Measurements from ENCODE around the gene NFATC2. TPM values are rescaled to one million over a fixed set of nuclear protein-coding genes. Genes with fewer than 3 reads are reported as not detected.

Gene NFATC2
- total and polyA plus RNA-seq, 2 experiments from 2014 or later: 0.52 to 0.59 TPM

GRCh38 chr20:51567622-51568021 lies 25.1 kb upstream of the NFATC2 start:
- no peak overlapping the region for H2AFZ ChIP-seq
- H3K27ac ChIP-seq (ENCODE audit: low read depth): no peak overlapping the region
- H3K4me1 ChIP-seq (ENCODE audit: insufficient read depth): peaks cover 10% of the 10 kb centered on the region
- no peaks in the 10 kb centered on the region for H3K36me3 Mint-ChIP-seq (ENCODE audit: low read depth)
- H3K27ac Mint-ChIP-seq: no peak overlapping the region
- DNase-seq (ENCODE audit: low spot score) (no peak), ATAC-seq (no peak)
- H3K27me3 Mint-ChIP-seq (ENCODE audit: insufficient read depth, low read depth, poor library complexity): peaks cover 26% of the 10 kb centered on the region
- no peak overlapping the region for H3K4me3 ChIP-seq
- H3K36me3 ChIP-seq (ENCODE audit: insufficient read depth): no peaks in the 10 kb centered on the region
- H4K20me1 ChIP-seq (replicated peaks; ENCODE audit: insufficient read depth): no peaks in the 10 kb centered on the region
- H3K4me1 Mint-ChIP-seq: peaks cover 15% of the 10 kb centered on the region
- H3K4me3 Mint-ChIP-seq: no peak overlapping the region
- H3K4me2 ChIP-seq: no peak overlapping the region
- peaks cover 25% of the 10 kb centered on the region for H3K27me3 ChIP-seq (ENCODE audit: insufficient read depth)
- TF ChIP-seq ZNF114 (CRISPR knock-in tag; IDR thresholded peaks at IDR 0.05) (no peak), ETS1 (IDR thresholded peaks at IDR 0.05) (no peak), POLR2AphosphoS5 (IDR thresholded peaks at IDR 0.05; ENCODE audit: low read depth) (no peak), JUNB (IDR thresholded peaks at IDR 0.05; ENCODE audit: unreplicated experiment) (no peak), REST (IDR thresholded peaks at IDR 0.05; ENCODE audit: unreplicated experiment) (no peak)
- H3F3A ChIP-seq (replicated peaks; ENCODE audit: low read depth): no peaks in the 10 kb centered on the region; the same call in 1 of the 2 replicates
- H3K9me3 Mint-ChIP-seq: peaks cover 3% of the 10 kb centered on the region; the same call in 2 of the 3 replicates
- H3K79me2 ChIP-seq (replicated peaks; ENCODE audit: insufficient read depth): no peaks in the 10 kb centered on the region
- no peaks in the 10 kb centered on the region for H3K9me2 ChIP-seq (ENCODE audit: insufficient read depth)

- H3K4me2 ChIP-seq: no peak overlapping the region
- no peaks in the 10 kb centered on the region for H3K9me2 ChIP-seq (ENCODE audit: insufficient read depth)
- Mint-ChIP-seq H3K4me1 (peaks cover 17% of the 10 kb centered on the region), H3K27me3 (ENCODE audit: insufficient read depth, low read depth, poor library complexity) (peaks cover 29% of the 10 kb centered on the region), H3K4me3 (no peak overlapping the region), H3K9me3 (peaks cover 3% of the 10 kb centered on the region; the same call in 2 of the 3 replicates), H3K27ac (no peak overlapping the region), H3K36me3 (ENCODE audit: low read depth) (no peaks in the 10 kb centered on the region)
- no peak for TF ChIP-seq JUNB (IDR thresholded peaks at IDR 0.05; ENCODE audit: unreplicated experiment)
- TF ChIP-seq EZH2phosphoT487 (IDR thresholded peaks at IDR 0.05; ENCODE audit: unreplicated experiment): no peak
- H3K36me3 ChIP-seq (ENCODE audit: insufficient read depth): no peaks in the 10 kb centered on the region
- H3K4me1 ChIP-seq (ENCODE audit: insufficient read depth): peaks cover 13% of the 10 kb centered on the region
- no peak overlapping the region for H2AFZ ChIP-seq
- no peak overlapping the region for H3K27ac ChIP-seq (ENCODE audit: low read depth)
- H3F3A ChIP-seq (replicated peaks; ENCODE audit: low read depth): peaks cover 3% of the 10 kb centered on the region; the same call in 1 of the 2 replicates
- ATAC-seq: no peak
- peaks cover 36% of the 10 kb centered on the region for H3K27me3 ChIP-seq (ENCODE audit: insufficient read depth)
- no peaks in the 10 kb centered on the region for H3K79me2 ChIP-seq (replicated peaks; ENCODE audit: insufficient read depth)
- H4K20me1 ChIP-seq (replicated peaks; ENCODE audit: insufficient read depth): no peaks in the 10 kb centered on the region
- DNase-seq (ENCODE audit: low spot score): no peak
- H3K4me3 ChIP-seq: no peak overlapping the region
These were observed 24.1 kb upstream of the NFATC2 start for GRCh38 chr20:51566594-51566993.
